Measurements from ENCODE around the gene PIGK.

The PIGK gene

DNA sequence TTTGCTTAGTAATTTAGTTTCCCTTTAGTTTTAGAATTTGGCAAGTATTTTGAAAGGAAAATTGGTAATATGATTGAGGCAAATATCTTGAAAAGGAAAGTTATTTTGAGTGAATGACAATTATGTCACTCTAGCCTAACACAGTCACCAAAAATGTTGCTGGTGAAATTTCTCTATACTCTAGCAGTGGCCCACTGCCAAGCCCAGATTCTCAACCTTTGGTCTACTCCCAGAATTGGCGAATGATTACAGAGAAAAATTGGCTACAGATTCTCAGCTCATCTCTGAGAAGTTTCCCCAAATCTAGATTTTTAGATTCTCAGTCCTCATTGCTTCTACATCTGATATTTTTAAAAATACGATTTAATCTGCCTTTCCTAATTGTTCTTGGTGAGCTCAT lies 84.9 kb downstream of the PIGK start:
- Histone ChIP-seq H3K9me3 (ENCODE audit: control insufficient read depth, insufficient read depth, low read depth, low read length) (no peaks in the 10 kb centered on the region), H3K4me1 (ENCODE audit: control insufficient read depth, insufficient read depth, low read length) (no peaks in the 10 kb centered on the region), H3K4me3 (ENCODE audit: low read depth, low read length) (no peak overlapping the region), H3K36me3 (ENCODE audit: control insufficient read depth in 2 of 2, insufficient read depth in 1 of 2, low read length in 2 of 2) (no peaks in the 10 kb centered on the region), H3K27ac (ENCODE audit: extremely low read depth, low read depth, low read length) (no peak overlapping the region)
- ChIA-PET POLR2A (no interaction called here), CTCF (interaction anchor here (1.4 kb wide), 1 partner anchor 10 kb away, joined by 4 read pairs; no protein-coding TSS in a partner anchor)
- TF ChIP-seq EGR2 (tag by site-specific recombination; IDR thresholded peaks at IDR 0.05; ENCODE audit: low read depth): no peak
- TF ChIP-seq ZNF610 (tag by site-specific recombination; IDR thresholded peaks at IDR 0.05; ENCODE audit: borderline replicate concordance): no peak
- TF ChIP-seq ZNF776 (tag by site-specific recombination; IDR thresholded peaks at IDR 0.05; ENCODE audit: borderline replicate concordance): no peak
- no peak for TF ChIP-seq ZNF23 (tag by site-specific recombination; IDR thresholded peaks at IDR 0.05; ENCODE audit: borderline replicate concordance)
- TF ChIP-seq, protein P1, sequence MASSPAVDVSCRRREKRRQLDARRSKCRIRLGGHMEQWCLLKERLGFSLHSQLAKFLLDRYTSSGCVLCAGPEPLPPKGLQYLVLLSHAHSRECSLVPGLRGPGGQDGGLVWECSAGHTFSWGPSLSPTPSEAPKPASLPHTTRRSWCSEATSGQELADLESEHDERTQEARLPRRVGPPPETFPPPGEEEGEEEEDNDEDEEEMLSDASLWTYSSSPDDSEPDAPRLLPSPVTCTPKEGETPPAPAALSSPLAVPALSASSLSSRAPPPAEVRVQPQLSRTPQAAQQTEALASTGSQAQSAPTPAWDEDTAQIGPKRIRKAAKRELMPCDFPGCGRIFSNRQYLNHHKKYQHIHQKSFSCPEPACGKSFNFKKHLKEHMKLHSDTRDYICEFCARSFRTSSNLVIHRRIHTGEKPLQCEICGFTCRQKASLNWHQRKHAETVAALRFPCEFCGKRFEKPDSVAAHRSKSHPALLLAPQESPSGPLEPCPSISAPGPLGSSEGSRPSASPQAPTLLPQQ (tag by site-specific recombination; IDR thresholded peaks at IDR 0.05): no peak
- no peak for TF ChIP-seq ZIC2 (tag by site-specific recombination; IDR thresholded peaks at IDR 0.05)
- no peak for TF ChIP-seq ZNF677 (tag by site-specific recombination; IDR thresholded peaks at IDR 0.05)
- TF ChIP-seq SCRT2 (tag by site-specific recombination; IDR thresholded peaks at IDR 0.05): no peak
- TF ChIP-seq, protein P2, sequence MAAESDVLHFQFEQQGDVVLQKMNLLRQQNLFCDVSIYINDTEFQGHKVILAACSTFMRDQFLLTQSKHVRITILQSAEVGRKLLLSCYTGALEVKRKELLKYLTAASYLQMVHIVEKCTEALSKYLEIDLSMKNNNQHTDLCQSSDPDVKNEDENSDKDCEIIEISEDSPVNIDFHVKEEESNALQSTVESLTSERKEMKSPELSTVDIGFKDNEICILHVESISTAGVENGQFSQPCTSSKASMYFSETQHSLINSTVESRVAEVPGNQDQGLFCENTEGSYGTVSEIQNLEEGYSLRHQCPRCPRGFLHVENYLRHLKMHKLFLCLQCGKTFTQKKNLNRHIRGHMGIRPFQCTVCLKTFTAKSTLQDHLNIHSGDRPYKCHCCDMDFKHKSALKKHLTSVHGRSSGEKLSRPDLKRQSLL (tag by site-specific recombination; IDR thresholded peaks at IDR 0.05): no peak
- TF ChIP-seq ZXDB (tag by site-specific recombination; IDR thresholded peaks at IDR 0.05): no peak
- TF ChIP-seq ZNF426 (tag by site-specific recombination; IDR thresholded peaks at IDR 0.05): no peak
- no peak for TF ChIP-seq HOXC10 (CRISPR knock-in tag; IDR thresholded peaks at IDR 0.05)
- no peak for TF ChIP-seq ZNF211 (tag by site-specific recombination; IDR thresholded peaks at IDR 0.05; ENCODE audit: low read depth)
- no peak for TF ChIP-seq IKZF3 (tag by site-specific recombination; IDR thresholded peaks at IDR 0.05)
- TF ChIP-seq ZNF792 (tag by site-specific recombination; IDR thresholded peaks at IDR 0.05): no peak
- TF ChIP-seq, protein P3, sequence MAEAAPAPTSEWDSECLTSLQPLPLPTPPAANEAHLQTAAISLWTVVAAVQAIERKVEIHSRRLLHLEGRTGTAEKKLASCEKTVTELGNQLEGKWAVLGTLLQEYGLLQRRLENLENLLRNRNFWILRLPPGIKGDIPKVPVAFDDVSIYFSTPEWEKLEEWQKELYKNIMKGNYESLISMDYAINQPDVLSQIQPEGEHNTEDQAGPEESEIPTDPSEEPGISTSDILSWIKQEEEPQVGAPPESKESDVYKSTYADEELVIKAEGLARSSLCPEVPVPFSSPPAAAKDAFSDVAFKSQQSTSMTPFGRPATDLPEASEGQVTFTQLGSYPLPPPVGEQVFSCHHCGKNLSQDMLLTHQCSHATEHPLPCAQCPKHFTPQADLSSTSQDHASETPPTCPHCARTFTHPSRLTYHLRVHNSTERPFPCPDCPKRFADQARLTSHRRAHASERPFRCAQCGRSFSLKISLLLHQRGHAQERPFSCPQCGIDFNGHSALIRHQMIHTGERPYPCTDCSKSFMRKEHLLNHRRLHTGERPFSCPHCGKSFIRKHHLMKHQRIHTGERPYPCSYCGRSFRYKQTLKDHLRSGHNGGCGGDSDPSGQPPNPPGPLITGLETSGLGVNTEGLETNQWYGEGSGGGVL (tag by site-specific recombination; IDR thresholded peaks at IDR 0.05): no peak
- no peak for TF ChIP-seq GFI1B (tag by site-specific recombination; IDR thresholded peaks at IDR 0.05)
- TF ChIP-seq, protein P4, sequence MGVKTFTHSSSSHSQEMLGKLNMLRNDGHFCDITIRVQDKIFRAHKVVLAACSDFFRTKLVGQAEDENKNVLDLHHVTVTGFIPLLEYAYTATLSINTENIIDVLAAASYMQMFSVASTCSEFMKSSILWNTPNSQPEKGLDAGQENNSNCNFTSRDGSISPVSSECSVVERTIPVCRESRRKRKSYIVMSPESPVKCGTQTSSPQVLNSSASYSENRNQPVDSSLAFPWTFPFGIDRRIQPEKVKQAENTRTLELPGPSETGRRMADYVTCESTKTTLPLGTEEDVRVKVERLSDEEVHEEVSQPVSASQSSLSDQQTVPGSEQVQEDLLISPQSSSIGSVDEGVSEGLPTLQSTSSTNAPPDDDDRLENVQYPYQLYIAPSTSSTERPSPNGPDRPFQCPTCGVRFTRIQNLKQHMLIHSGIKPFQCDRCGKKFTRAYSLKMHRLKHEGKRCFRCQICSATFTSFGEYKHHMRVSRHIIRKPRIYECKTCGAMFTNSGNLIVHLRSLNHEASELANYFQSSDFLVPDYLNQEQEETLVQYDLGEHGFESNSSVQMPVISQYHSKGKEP (tag by site-specific recombination; IDR thresholded peaks at IDR 0.05): no peak
- no peak for TF ChIP-seq ZNF768 (tag by site-specific recombination; IDR thresholded peaks at IDR 0.05)

DNA sequence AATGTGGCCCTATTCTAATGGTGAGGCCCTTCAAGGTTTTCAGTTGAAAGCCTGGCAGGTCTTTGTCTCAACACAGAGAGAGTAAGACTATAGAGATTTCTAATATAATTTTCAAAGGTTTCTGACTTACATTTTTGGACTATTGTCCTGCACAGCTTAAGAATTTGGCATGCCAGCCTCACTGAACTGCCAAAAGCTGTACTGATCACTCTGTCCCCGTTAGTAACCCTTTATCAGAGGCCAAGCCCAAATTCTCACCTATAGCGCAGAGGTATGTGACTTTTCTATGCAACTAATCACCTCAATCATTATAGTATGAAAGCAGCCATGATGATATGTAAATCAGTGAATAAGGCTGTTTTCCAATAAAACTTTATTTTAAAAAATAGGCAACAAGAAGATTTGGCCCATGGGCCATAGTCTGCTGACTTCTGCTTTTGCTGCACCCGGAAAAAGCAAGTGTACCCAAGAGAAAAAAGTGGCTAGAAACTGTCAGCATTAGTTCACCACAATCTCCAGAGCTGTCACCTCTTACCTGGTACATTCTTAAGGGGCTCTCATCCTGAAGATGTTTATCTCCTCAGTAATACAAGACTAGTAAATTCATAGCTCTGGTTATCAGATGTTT lies 85.4 kb downstream of the PIGK start:
- TF ChIP-seq SALL2 (tag by site-specific recombination; IDR thresholded peaks at IDR 0.05; ENCODE audit: borderline replicate concordance) (no peak), ZNF37A (tag by site-specific recombination; IDR thresholded peaks at IDR 0.05) (no peak), ZFP69B (tag by site-specific recombination; IDR thresholded peaks at IDR 0.05) (no peak), ZNF747 (tag by site-specific recombination; IDR thresholded peaks at IDR 0.05) (no peak), KLF9 (tag by site-specific recombination; IDR thresholded peaks at IDR 0.05; ENCODE audit: low read depth) (no peak), ZNF677 (tag by site-specific recombination; IDR thresholded peaks at IDR 0.05) (no peak), EGR2 (tag by site-specific recombination; IDR thresholded peaks at IDR 0.05; ENCODE audit: low read depth) (no peak)
- TF ChIP-seq, protein P5, sequence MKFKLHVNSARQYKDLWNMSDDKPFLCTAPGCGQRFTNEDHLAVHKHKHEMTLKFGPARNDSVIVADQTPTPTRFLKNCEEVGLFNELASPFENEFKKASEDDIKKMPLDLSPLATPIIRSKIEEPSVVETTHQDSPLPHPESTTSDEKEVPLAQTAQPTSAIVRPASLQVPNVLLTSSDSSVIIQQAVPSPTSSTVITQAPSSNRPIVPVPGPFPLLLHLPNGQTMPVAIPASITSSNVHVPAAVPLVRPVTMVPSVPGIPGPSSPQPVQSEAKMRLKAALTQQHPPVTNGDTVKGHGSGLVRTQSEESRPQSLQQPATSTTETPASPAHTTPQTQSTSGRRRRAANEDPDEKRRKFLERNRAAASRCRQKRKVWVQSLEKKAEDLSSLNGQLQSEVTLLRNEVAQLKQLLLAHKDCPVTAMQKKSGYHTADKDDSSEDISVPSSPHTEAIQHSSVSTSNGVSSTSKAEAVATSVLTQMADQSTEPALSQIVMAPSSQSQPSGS (tag by site-specific recombination; IDR thresholded peaks at IDR 0.05; ENCODE audit: low read depth): no peak
- Histone ChIP-seq H3K36me3 (ENCODE audit: control insufficient read depth in 2 of 2, insufficient read depth in 1 of 2, low read length in 2 of 2) (no peaks in the 10 kb centered on the region), H3K4me3 (ENCODE audit: low read depth, low read length) (no peak overlapping the region), H3K4me1 (ENCODE audit: control insufficient read depth, insufficient read depth, low read length) (no peaks in the 10 kb centered on the region), H3K9me3 (ENCODE audit: control insufficient read depth, insufficient read depth, low read depth, low read length) (no peaks in the 10 kb centered on the region), H3K27ac (ENCODE audit: extremely low read depth, low read depth, low read length) (no peak overlapping the region)
- ChIA-PET POLR2A (no interaction called here), CTCF (interaction anchor here (0.8 to 1.4 kb wide), 2 partner anchors 10 to 980 kb away, joined by 3 to 4 read pairs; no protein-coding TSS in a partner anchor)
